Hepatocyte (in vitro differentiated cells): ENCODE measurements around the gene IKBIP. TPM values are rescaled to one million over a fixed set of nuclear protein-coding genes. Genes with fewer than 3 reads are reported as not detected.

Experiments
- DNase-seq: peaks from one replicate; pipeline ENCODE4 v3.0.0-alpha.2; 2016; ENCODE audit warnings: low spot score
- H2AFZ ChIP-seq: fragments of 200-600 bp; sonication (generic); 2 replicates; pipeline ENCODE4 v1.6.0; 2016; ENCODE audit warnings: antibody characterized with exemption, mild to moderate bottlenecking
- H3K27ac ChIP-seq: fragments of 200-600 bp; sonication (generic); 2 replicates; pipeline ENCODE4 v1.5.1; 2016; ENCODE audit warnings: mild to moderate bottlenecking
- H3K27me3 ChIP-seq: fragments of 200-600 bp; sonication (generic); 2 replicates; pipeline ENCODE4 v1.6.1; 2016
- H3K36me3 ChIP-seq: fragments of 200-600 bp; sonication (generic); replicated peaks from 2 replicates; pipeline ENCODE4 v1.5.1; 2016; ENCODE audit warnings: low read depth; ENCODE audit not compliant: insufficient read depth
- H3K4me1 ChIP-seq: fragments of 200-600 bp; sonication (generic); 2 replicates; pipeline ENCODE4 v1.5.1; 2016; ENCODE audit warnings: mild to moderate bottlenecking, moderate library complexity; ENCODE audit not compliant: insufficient read depth
- H3K4me2 ChIP-seq: fragments of 200-600 bp; sonication (generic); 2 replicates; pipeline ENCODE4 v1.6.0; 2016
- H3K4me3 ChIP-seq: fragments of 200-600 bp; sonication (generic); 2 replicates; pipeline ENCODE4 v1.5.1; 2016; ENCODE audit warnings: mild to moderate bottlenecking
- H3K79me2 ChIP-seq: fragments of 200-600 bp; sonication (generic); 2 replicates; pipeline ENCODE4 v1.6.0; 2017; ENCODE audit warnings: mild to moderate bottlenecking
- H3K9me2 ChIP-seq: fragments of 200-600 bp; sonication (generic); replicated peaks from 2 replicates; pipeline ENCODE4 v1.6.0; 2017; ENCODE audit warnings: mild to moderate bottlenecking; ENCODE audit not compliant: insufficient read depth
- H3K9me3 ChIP-seq: fragments of 200-600 bp; sonication (generic); 2 replicates; pipeline ENCODE4 v1.5.1; 2016; ENCODE audit warnings: low read depth, mild to moderate bottlenecking
- H4K20me1 ChIP-seq: fragments of 200-600 bp; sonication (generic); 2 replicates; pipeline ENCODE4 v1.6.0; 2016; ENCODE audit warnings: mild to moderate bottlenecking; ENCODE audit not compliant: insufficient read depth, poor library complexity, severe bottlenecking
- EZH2 ChIP-seq: fragments of 200-600 bp; sonication (generic); IDR thresholded peaks from 2 replicates; pipeline ENCODE4 v1.6.1; 2016; ENCODE audit warnings: antibody characterized with exemption, mild to moderate bottlenecking, borderline replicate concordance
- EZH2phosphoT487 ChIP-seq: fragments of 200-600 bp; sonication (generic); IDR thresholded peaks from one replicate; pipeline ENCODE4 v1.6.1; 2018; ENCODE audit warnings: antibody characterized with exemption, mild to moderate bottlenecking, low read depth, moderate library complexity; ENCODE audit not compliant: unreplicated experiment, severe bottlenecking
- WGBS: methylation state at CpG from one replicate; pipeline ENCODE4 v1.1.6; 2016; ENCODE audit warnings: low lambda C conversion rate; ENCODE audit errors: missing lambda C conversion rate; 5-methylcytosine and 5-hydroxymethylcytosine counted together
- polyA plus RNA-seq: library from polyadenylated mRNA; unstranded; fragments of >200 nt; fragmentation: Nextera tagmentation; extraction: Ambion mirVana; gene quantifications from 2 replicates; pipeline ENCODE4 v1.2.1, GENCODE V29; 2016
- total RNA-seq: library from RNA; depleted of rRNA; stranded (reverse); fragments of >200 nt; gene quantifications from 2 replicates; pipeline ENCODE4 v1.2.3, GENCODE V29; 2014
- TF ChIP-seq, protein P1 (sequence below): fragments of 200-600 bp; sonication (generic); IDR thresholded peaks from 2 replicates; pipeline ENCODE4 v1.5.1; 2016; ENCODE audit warnings: antibody characterized with exemption, mild to moderate bottlenecking; ENCODE audit not compliant: poor library complexity

The IKBIP gene
- total and polyA plus RNA-seq, 2 experiments from 2014 or later: 38.0 to 45.5 TPM

DNA sequence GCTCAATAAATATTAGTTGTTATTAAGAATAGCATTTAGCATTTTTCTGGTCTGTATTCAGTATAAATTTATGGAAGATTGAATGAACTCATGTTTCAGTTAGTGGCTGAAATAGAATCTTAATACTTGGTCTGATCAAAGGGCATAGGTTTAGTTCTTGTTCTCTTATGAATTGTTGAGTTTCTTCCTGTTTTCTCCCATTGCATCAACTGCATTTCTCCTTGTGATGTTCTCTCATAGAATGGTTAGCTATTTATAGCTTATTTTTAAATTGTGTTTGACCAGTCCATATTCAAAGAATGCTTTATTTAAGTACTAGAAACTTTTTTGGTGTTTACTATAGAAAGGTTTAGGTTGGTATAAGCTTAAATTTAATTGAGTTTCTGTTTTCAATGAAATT lies 30.3 kb upstream of the IKBIP start:
- Histone ChIP-seq H2AFZ (no peak overlapping the region), H3K4me2 (no peak overlapping the region), H3K27ac (no peak overlapping the region), H3K9me3 (no peaks in the 10 kb centered on the region), H3K4me1 (no peaks in the 10 kb centered on the region), H3K9me2 (no peaks in the 10 kb centered on the region), H3K27me3 (no peaks in the 10 kb centered on the region), H3K79me2 (no peaks in the 10 kb centered on the region), H3K36me3 (no peaks in the 10 kb centered on the region), H3K4me3 (no peak overlapping the region), H4K20me1 (no peaks in the 10 kb centered on the region)
- TF ChIP-seq, protein P1, sequence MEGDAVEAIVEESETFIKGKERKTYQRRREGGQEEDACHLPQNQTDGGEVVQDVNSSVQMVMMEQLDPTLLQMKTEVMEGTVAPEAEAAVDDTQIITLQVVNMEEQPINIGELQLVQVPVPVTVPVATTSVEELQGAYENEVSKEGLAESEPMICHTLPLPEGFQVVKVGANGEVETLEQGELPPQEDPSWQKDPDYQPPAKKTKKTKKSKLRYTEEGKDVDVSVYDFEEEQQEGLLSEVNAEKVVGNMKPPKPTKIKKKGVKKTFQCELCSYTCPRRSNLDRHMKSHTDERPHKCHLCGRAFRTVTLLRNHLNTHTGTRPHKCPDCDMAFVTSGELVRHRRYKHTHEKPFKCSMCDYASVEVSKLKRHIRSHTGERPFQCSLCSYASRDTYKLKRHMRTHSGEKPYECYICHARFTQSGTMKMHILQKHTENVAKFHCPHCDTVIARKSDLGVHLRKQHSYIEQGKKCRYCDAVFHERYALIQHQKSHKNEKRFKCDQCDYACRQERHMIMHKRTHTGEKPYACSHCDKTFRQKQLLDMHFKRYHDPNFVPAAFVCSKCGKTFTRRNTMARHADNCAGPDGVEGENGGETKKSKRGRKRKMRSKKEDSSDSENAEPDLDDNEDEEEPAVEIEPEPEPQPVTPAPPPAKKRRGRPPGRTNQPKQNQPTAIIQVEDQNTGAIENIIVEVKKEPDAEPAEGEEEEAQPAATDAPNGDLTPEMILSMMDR: no peak
- TF ChIP-seq EZH2: no peak
- no peak for TF ChIP-seq EZH2phosphoT487
- DNase-seq: no peak

DNA sequence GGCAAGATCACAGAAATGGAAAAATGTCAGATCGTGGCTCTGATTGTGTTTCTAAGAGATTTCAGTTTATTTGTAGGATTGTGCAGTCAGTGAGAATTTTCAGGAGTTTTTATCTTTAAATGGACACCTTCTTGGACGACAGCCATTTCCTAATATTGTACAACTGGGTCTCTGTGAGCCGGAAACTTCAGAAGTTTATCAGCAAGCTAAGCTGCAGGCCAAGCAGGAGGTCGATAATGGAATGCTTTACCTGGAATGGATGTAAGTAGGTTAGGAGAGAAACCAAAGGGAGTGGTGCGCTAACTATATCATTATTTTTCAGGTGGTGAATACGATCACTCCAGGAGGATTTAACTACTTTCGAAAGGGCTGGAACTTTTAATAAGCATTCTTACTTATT lies 26.9 kb upstream of the IKBIP start:
- Histone ChIP-seq H3K9me2 (no peaks in the 10 kb centered on the region), H3K79me2 (no peaks in the 10 kb centered on the region), H4K20me1 (no peaks in the 10 kb centered on the region), H3K27me3 (no peaks in the 10 kb centered on the region), H3K4me2 (no peak overlapping the region), H3K36me3 (no peaks in the 10 kb centered on the region), H3K4me3 (no peak overlapping the region), H3K27ac (no peak overlapping the region), H3K9me3 (no peaks in the 10 kb centered on the region), H2AFZ (no peak overlapping the region), H3K4me1 (no peaks in the 10 kb centered on the region)
- no peak for DNase-seq
- WGBS: 81% methylated on average over 7 of the region's 7 CpGs
- TF ChIP-seq EZH2: no peak
- TF ChIP-seq, protein P1: no peak

DNA sequence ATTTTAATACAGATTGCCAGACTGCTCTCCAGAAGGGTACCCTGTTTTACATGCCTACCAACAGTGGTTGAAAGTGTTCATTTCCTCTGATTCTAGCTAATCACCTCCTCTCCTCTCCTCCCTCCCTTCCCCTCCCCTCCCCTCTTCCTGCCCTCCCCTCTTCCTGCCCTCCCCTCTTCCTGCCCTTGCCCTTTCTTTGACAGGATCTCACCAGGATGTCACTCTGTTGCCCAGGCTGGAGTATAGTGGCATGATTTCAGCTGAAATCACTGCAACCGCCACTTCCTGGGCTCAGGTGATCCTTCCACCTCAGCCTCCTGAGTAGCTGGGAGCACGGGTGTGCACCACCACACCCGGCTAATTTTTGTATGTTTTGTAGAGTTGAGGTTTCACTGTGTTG lies 25.2 kb upstream of the IKBIP start:
- H3K36me3 ChIP-seq: no peaks in the 10 kb centered on the region
- 100% methylated on average over 3 of the region's 3 CpGs for WGBS

DNA sequence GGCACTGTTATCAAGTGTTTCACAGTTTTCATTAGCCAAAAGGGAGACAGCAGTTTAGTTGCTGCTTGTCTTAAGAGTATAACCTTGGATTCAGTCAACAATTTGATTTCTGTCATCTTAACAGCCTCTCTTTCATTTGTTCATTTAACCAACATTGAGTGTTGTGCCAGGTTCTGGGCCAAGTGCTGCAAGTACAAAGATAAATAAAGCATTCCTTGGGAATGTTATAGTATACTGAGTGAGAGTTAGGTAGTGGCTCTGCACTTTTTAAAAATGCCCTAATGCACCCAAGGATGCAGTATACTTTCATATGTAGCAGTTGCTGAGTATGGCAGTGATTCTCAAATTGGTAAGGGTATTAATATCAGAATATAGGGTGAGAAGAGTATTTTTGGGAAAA lies 15.9 kb upstream of the IKBIP start:
- no peak for DNase-seq
- Histone ChIP-seq H3K27ac (no peak overlapping the region), H2AFZ (no peak overlapping the region), H3K9me3 (no peaks in the 10 kb centered on the region), H3K4me2 (no peak overlapping the region), H3K4me1 (no peaks in the 10 kb centered on the region), H3K4me3 (no peak overlapping the region), H3K79me2 (peaks cover 2% of the 10 kb centered on the region), H3K9me2 (no peaks in the 10 kb centered on the region), H3K36me3 (no peaks in the 10 kb centered on the region), H4K20me1 (no peaks in the 10 kb centered on the region), H3K27me3 (no peaks in the 10 kb centered on the region)
- TF ChIP-seq EZH2phosphoT487: no peak
- TF ChIP-seq, protein P1: no peak

More for the DNA sequence above, 25.2 kb upstream of the IKBIP start:
- Histone ChIP-seq H3K9me3 (no peaks in the 10 kb centered on the region), H4K20me1 (no peaks in the 10 kb centered on the region), H3K4me1 (no peaks in the 10 kb centered on the region), H3K4me2 (no peak overlapping the region), H2AFZ (no peak overlapping the region), H3K9me2 (no peaks in the 10 kb centered on the region), H3K27ac (no peak overlapping the region), H3K4me3 (no peak overlapping the region), H3K27me3 (no peaks in the 10 kb centered on the region), H3K79me2 (no peaks in the 10 kb centered on the region)
- TF ChIP-seq, protein P1: no peak
- no peak for TF ChIP-seq EZH2phosphoT487
- no peak for TF ChIP-seq EZH2
- no peak for DNase-seq
